A549 (cell line): ENCODE data around the gene HDAC7. TPM values are rescaled to one million over a fixed set of nuclear protein-coding genes. Genes with fewer than 3 reads are reported as not detected.

Source experiments
- ATAC-seq, 2 experiments: fragments of 200-7000 bp in 1 of 2; fragments of >200 bp in 1 of 2; cut with Nextera tagmentation in 1 of 2; cut with Tn5 transposase in 1 of 2; 3 replicates each; pipeline versions ENCODE4 v1.8.0 to v1.9.1; 2018 to 2020; ENCODE audit warnings: mild to moderate bottlenecking in 1 of 2, moderate library complexity in 1 of 2
- CTCF ChIA-PET: fragments of 300-600 bp; sonication (Branson Sonifier 250); formaldehyde crosslinking; extraction: SDS; loops from one replicate; lab custom pipeline; 2021; ENCODE audit warnings: antibody characterized with exemption, inconsistent platforms; lab: Yijun Ruan, JAX
- POLR2A ChIA-PET: fragments of 350-600 bp; formaldehyde crosslinking; extraction: SDS; loops from one replicate; lab custom pipeline; 2021; ENCODE audit warnings: antibody characterized with exemption, inconsistent platforms; lab: Yijun Ruan, JAX
- DNase-seq, 2 experiments: peaks; one replicate each; pipeline versions ENCODE4 v3.0.0 to v3.0.0-alpha.2; 2011 to 2016; ENCODE audit warnings: low read depth in 1 of 2, low spot score in 1 of 2
- FAIRE-seq: peaks from 2 replicates; lab custom pipeline; 2011; peaks lifted over from hg19 to GRCh38; lab: Jason Lieb, UNC
- H3K27ac ChIP-seq, 2 experiments: fragments of >200 bp; sonication (Bioruptor Twin); formaldehyde crosslinking; 3 replicates each; pipeline ENCODE4 v1.5.1; 2016 to 2017
- H3K4me1 ChIP-seq: fragments of >200 bp; sonication (Bioruptor Twin); formaldehyde crosslinking; 3 replicates; pipeline ENCODE4 v1.6.1; 2016
- H3K4me2 ChIP-seq: fragments of >200 bp; sonication (Bioruptor Twin); formaldehyde crosslinking; 3 replicates; pipeline ENCODE4 v1.6.1; 2016
- H3K4me3 ChIP-seq: fragments of >200 bp; sonication (Bioruptor Twin); formaldehyde crosslinking; 3 replicates; pipeline ENCODE4 v1.5.1; 2016
- H3K9me3 ChIP-seq: fragments of >200 bp; sonication (Bioruptor Twin); formaldehyde crosslinking; 3 replicates; pipeline ENCODE4 v1.6.1; 2016
- BHLHE40 ChIP-seq: IDR thresholded peaks from 2 replicates; pipeline ENCODE4 v1.6.1; 2012; ENCODE audit warnings: low read depth, low read length, inconsistent platforms
- CHD4 ChIP-seq: fragments of 200-600 bp; sonication (generic); IDR thresholded peaks from 2 replicates; pipeline ENCODE4 v1.6.1; 2016; ENCODE audit warnings: antibody characterized with exemption, mild to moderate bottlenecking, borderline replicate concordance
- E2F6 ChIP-seq: IDR thresholded peaks from 2 replicates; pipeline ENCODE4 v1.6.1; 2012; ENCODE audit warnings: low read depth, borderline replicate concordance
- EHF ChIP-seq: fragments of 250-450 bp; sonication (Bioruptor Pico); IDR thresholded peaks from 2 replicates; pipeline ENCODE4 v1.5.0; 2020; ENCODE audit warnings: mild to moderate bottlenecking
- EHMT2 ChIP-seq: fragments of 200-600 bp; sonication (generic); IDR thresholded peaks from 2 replicates; pipeline ENCODE4 v1.6.1; 2016; ENCODE audit warnings: antibody characterized with exemption, low read depth, mild to moderate bottlenecking, moderate library complexity
- ESRRA ChIP-seq: fragments of 150-350 bp; IDR thresholded peaks from 2 replicates; pipeline ENCODE4 v1.6.1; 2014; ENCODE audit warnings: mild to moderate bottlenecking, low read length, borderline replicate concordance
- GATA3 ChIP-seq: IDR thresholded peaks from 2 replicates; pipeline ENCODE4 v1.6.1; 2012; ENCODE audit warnings: borderline replicate concordance
- HDAC2 ChIP-seq: fragments of 200-600 bp; sonication (generic); IDR thresholded peaks from 2 replicates; pipeline ENCODE4 v1.6.1; 2016
- HEYL ChIP-seq: fragments of 250-450 bp; sonication (Bioruptor Pico); IDR thresholded peaks from 2 replicates; pipeline ENCODE4 v1.8.0; 2021; ENCODE audit warnings: mild to moderate bottlenecking, moderate library complexity
- HMGXB4 ChIP-seq: fragments of 250-450 bp; sonication (Bioruptor Pico); IDR thresholded peaks from 2 replicates; pipeline ENCODE4 v1.5.0; 2021; ENCODE audit warnings: mild to moderate bottlenecking, moderate library complexity, borderline replicate concordance
- HOXA7 ChIP-seq: fragments of 250-450 bp; sonication (Bioruptor Pico); IDR thresholded peaks from 2 replicates; pipeline ENCODE4 v1.5.0; 2020; ENCODE audit warnings: mild to moderate bottlenecking, moderate library complexity
- HOXB13 ChIP-seq: fragments of 250-450 bp; sonication (Bioruptor Pico); IDR thresholded peaks from 2 replicates; pipeline ENCODE4 v1.5.0; 2020; ENCODE audit warnings: low read depth, mild to moderate bottlenecking, moderate library complexity
- HOXB5 ChIP-seq: fragments of 250-450 bp; sonication (Bioruptor Pico); IDR thresholded peaks from 2 replicates; pipeline ENCODE4 v1.5.0; 2020; ENCODE audit warnings: mild to moderate bottlenecking, moderate library complexity
- KDM5A ChIP-seq: fragments of 200-600 bp; sonication (generic); IDR thresholded peaks from 2 replicates; pipeline ENCODE4 v1.6.1; 2016; ENCODE audit warnings: antibody characterized with exemption, mild to moderate bottlenecking
- MAFK ChIP-seq: fragments of 450-650 bp; IDR thresholded peaks from 2 replicates; pipeline ENCODE4 v1.6.1; 2014; ENCODE audit not compliant: partially characterized antibody
- MAX ChIP-seq: IDR thresholded peaks from 2 replicates; pipeline ENCODE4 v1.6.1; 2012
- MAZ ChIP-seq: fragments of 150-350 bp; IDR thresholded peaks from 2 replicates; pipeline ENCODE4 v1.6.1; 2014; ENCODE audit warnings: antibody characterized with exemption, low read depth, low read length, borderline replicate concordance
- MYC ChIP-seq: IDR thresholded peaks from 2 replicates; pipeline ENCODE4 v1.6.1; 2012; ENCODE audit warnings: mild to moderate bottlenecking, inconsistent platforms, low read length, improper control_type of control experiment, borderline replicate concordance
- NFE2L2 ChIP-seq: fragments of 150-350 bp; conservative IDR thresholded peaks from 2 replicates; pipeline ENCODE4 v1.6.1; 2014; ENCODE audit warnings: low read length
- NPAS2 ChIP-seq: fragments of 250-450 bp; sonication (Bioruptor Pico); IDR thresholded peaks from 2 replicates; pipeline ENCODE4 v1.8.0; 2022; ENCODE audit warnings: mild to moderate bottlenecking, moderate library complexity, borderline replicate concordance
- PHF8 ChIP-seq: fragments of 200-600 bp; sonication (generic); IDR thresholded peaks from 2 replicates; pipeline ENCODE4 v1.6.1; 2016; ENCODE audit warnings: low read depth, mild to moderate bottlenecking, antibody characterized with exemption, moderate library complexity, borderline replicate concordance
- POLR2AphosphoS2 ChIP-seq: conservative IDR thresholded peaks from 2 replicates; pipeline ENCODE4 v1.6.1; 2012; ENCODE audit warnings: low read length, improper control_type of control experiment, inconsistent platforms
- RAD21 ChIP-seq, 2 experiments: fragments of >200 bp in 1 of 2; sonication (Bioruptor Twin) in 1 of 2; formaldehyde crosslinking in 1 of 2; IDR thresholded peaks in 1 of 2; conservative IDR thresholded peaks in 1 of 2; 2 replicates in 1 of 2; 3 replicates in 1 of 2; pipeline ENCODE4 v1.6.1; 2012 to 2018; ENCODE audit warnings: inconsistent platforms in 1 of 2
- REST ChIP-seq: fragments of 200-600 bp; sonication (generic); IDR thresholded peaks from 2 replicates; pipeline ENCODE4 v1.6.1; 2016; ENCODE audit warnings: antibody characterized with exemption, mild to moderate bottlenecking, moderate library complexity
- RNF2 ChIP-seq: fragments of 200-600 bp; sonication (generic); IDR thresholded peaks from 2 replicates; pipeline ENCODE4 v1.6.1; 2016; ENCODE audit warnings: low read depth, mild to moderate bottlenecking, antibody characterized with exemption, moderate library complexity, borderline replicate concordance
- SREBF2 ChIP-seq: fragments of 450-650 bp; IDR thresholded peaks from 2 replicates; pipeline ENCODE4 v1.6.1; 2014; ENCODE audit warnings: mild to moderate bottlenecking, moderate library complexity
- TFCP2L1 ChIP-seq: fragments of 250-450 bp; sonication (Bioruptor Pico); IDR thresholded peaks from 2 replicates; pipeline ENCODE4 v1.5.0; 2021; ENCODE audit warnings: mild to moderate bottlenecking
- ZFP36 ChIP-seq: fragments of 450-650 bp; IDR thresholded peaks from 2 replicates; pipeline ENCODE4 v1.6.1; 2014; ENCODE audit warnings: borderline replicate concordance; ENCODE audit not compliant: partially characterized antibody
- WGBS: methylation state at CpG from one replicate; pipeline ENCODE4 v1.1.6; 2017; ENCODE audit errors: missing lambda C conversion rate; 5-methylcytosine and 5-hydroxymethylcytosine counted together
- polyA plus RNA-seq, 4 experiments: library from polyadenylated mRNA; depleted of rRNA in 3 of 4; stranded (reverse); fragments of >200 nt; fragmentation: RNase III in 1 of 4; extraction: RNeasy Plus Mini Kit Qiagen cat#74134 plus additional on column Dnase treatment in 1 of 4; gene quantifications; 2 replicates in 3 of 4; 3 replicates in 1 of 4; pipeline ENCODE4 v1.2.3, GENCODE V29; 2011 to 2017
- TF ChIP-seq, protein P1 (sequence below): fragments of 150-350 bp; IDR thresholded peaks from 2 replicates; pipeline ENCODE4 v1.6.1; 2014; ENCODE audit warnings: low read depth, mild to moderate bottlenecking, low read length
- TF ChIP-seq, protein P2 (sequence below): fragments of 250-450 bp; sonication (Bioruptor Pico); IDR thresholded peaks from 2 replicates; pipeline ENCODE4 v1.5.0; 2020; ENCODE audit warnings: low read depth, mild to moderate bottlenecking, moderate library complexity

The HDAC7 gene
- polyA plus RNA-seq, 2 of the 4 experiments (the other 2 are of a cell fraction), result 17.2 to 36.0 TPM

DNA sequence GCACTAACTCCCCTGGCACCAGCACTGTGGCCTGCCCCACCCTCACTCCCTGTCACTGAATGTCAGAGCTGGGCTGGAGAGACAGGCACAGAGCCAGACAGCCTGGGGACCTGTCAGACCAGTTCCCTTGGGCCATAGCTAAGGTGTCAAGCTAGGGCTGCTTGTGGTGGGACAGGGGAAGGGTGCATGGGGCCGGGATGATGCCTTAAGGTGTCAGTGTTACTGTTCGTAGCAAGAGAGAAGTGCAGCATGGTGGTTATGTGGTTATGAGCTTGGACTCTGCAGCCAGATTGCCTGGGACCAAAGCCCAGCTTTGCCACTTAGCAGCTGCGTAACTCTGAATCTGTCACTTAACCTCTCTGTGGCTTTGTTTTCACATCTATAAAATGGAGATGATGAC, 64.8 kb downstream of the HDAC7 start:
- DNase-seq (no peak), ATAC-seq (no peak), FAIRE-seq (no peak)
- ChIA-PET CTCF (interaction anchor here (0.9 to 43.9 kb wide), 6 partner anchors 13 to 208 kb away, joined by 3 to 1399 read pairs (median 48); partner anchors contain the start of genes SLC48A1 and TMEM106C), POLR2A (no interaction called here)
- Histone ChIP-seq H3K4me3 (no peak overlapping the region), H3K27ac (no peak overlapping the region), H3K9me3 (no peaks in the 10 kb centered on the region), H3K4me2 (no peak overlapping the region), H3K4me1 (peaks cover 35% of the 10 kb centered on the region)
- TF ChIP-seq MAZ (no peak), ESRRA (no peak), RAD21 (conservative IDR thresholded peaks at IDR 0.05 in 1 of 2, IDR thresholded peaks at IDR 0.05 in 1 of 2) (no peak), MYC (no peak), EHMT2 (no peak), KDM5A (no peak), HOXB13 (CRISPR knock-in tag) (no peak), HEYL (CRISPR knock-in tag) (no peak), NPAS2 (CRISPR knock-in tag) (no peak), PHF8 (no peak), HOXB5 (CRISPR knock-in tag) (no peak), RNF2 (no peak), EHF (CRISPR knock-in tag) (no peak), ZFP36 (no peak), POLR2AphosphoS2 (no peak), HOXA7 (no peak), MAFK (no peak), SREBF2 (no peak), GATA3 (no peak)
- TF ChIP-seq, protein P1, sequence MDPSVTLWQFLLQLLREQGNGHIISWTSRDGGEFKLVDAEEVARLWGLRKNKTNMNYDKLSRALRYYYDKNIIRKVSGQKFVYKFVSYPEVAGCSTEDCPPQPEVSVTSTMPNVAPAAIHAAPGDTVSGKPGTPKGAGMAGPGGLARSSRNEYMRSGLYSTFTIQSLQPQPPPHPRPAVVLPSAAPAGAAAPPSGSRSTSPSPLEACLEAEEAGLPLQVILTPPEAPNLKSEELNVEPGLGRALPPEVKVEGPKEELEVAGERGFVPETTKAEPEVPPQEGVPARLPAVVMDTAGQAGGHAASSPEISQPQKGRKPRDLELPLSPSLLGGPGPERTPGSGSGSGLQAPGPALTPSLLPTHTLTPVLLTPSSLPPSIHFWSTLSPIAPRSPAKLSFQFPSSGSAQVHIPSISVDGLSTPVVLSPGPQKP, result no peak
- WGBS, result 87% methylated on average over 3 of the region's 3 CpGs

GRCh38 chr12:47754126-47754525, 65.6 kb downstream of the HDAC7 start:
- H3K4me1 ChIP-seq, result peaks cover 32% of the 10 kb centered on the region
- FAIRE-seq (no peak), DNase-seq (no peak), ATAC-seq (no peak)
- ChIA-PET CTCF (interaction anchor here (0.8 to 43.9 kb wide), 6 partner anchors 9 to 84 kb away, joined by 4 to 1399 read pairs (median 48); partner anchors contain the start of gene SLC48A1), POLR2A (no interaction called here)
- no peak overlapping the region for H3K4me3 ChIP-seq
- peak overlapping the region; percentile 23; the same call in 2 of the 3 replicates for H3K4me2 ChIP-seq
- H3K9me3 ChIP-seq, result no peaks in the 10 kb centered on the region
- WGBS, result 89% methylated on average over 4 of the region's 4 CpGs
- no peak overlapping the region; a peak in 1 of 6 replicates for H3K27ac ChIP-seq
- no peak for TF ChIP-seq HDAC2
- no peak for TF ChIP-seq CHD4
- TF ChIP-seq HMGXB4 (CRISPR knock-in tag), result no peak
- no peak for TF ChIP-seq ZFP36
- no peak for TF ChIP-seq MAX
- TF ChIP-seq REST, result no peak
- no peak for TF ChIP-seq NPAS2 (CRISPR knock-in tag)
- no peak for TF ChIP-seq EHF (CRISPR knock-in tag)
- no peak for TF ChIP-seq E2F6
- no peak for TF ChIP-seq NFE2L2
- TF ChIP-seq TFCP2L1 (CRISPR knock-in tag), result no peak
- no peak for TF ChIP-seq RAD21 (conservative IDR thresholded peaks at IDR 0.05 in 1 of 2, IDR thresholded peaks at IDR 0.05 in 1 of 2)
- TF ChIP-seq, protein P2, sequence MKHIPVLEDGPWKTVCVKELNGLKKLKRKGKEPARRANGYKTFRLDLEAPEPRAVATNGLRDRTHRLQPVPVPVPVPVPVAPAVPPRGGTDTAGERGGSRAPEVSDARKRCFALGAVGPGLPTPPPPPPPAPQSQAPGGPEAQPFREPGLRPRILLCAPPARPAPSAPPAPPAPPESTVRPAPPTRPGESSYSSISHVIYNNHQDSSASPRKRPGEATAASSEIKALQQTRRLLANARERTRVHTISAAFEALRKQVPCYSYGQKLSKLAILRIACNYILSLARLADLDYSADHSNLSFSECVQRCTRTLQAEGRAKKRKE (CRISPR knock-in tag), result no peak
- no peak for TF ChIP-seq BHLHE40
